ENCODE measurements around the gene LAMP1.
"Not testable (repeated sequence)": the region's sequence is repeated elsewhere in the genome, so short reads cannot be mapped to it uniquely, and the experiment has no call there.

The LAMP1 gene

GRCh38 chr13:113297370-113298042 is 467 bp downstream of the LAMP1 start:
- peak; percentile 50 to 53 for DNase-seq

GRCh38 chr13:113298043-113298945 is 1.3 kb downstream of the LAMP1 start:
- DNase-seq, result peak; percentile 53 to 56

- DNase-seq, result peak; percentile 26 to 49
Measured at GRCh38 chr13:113299951-113300350, 2.9 kb downstream of the LAMP1 start.

GRCh38 chr13:113302986-113303385 is 5.9 kb downstream of the LAMP1 start:
- DNase-seq, result no peak

DNA sequence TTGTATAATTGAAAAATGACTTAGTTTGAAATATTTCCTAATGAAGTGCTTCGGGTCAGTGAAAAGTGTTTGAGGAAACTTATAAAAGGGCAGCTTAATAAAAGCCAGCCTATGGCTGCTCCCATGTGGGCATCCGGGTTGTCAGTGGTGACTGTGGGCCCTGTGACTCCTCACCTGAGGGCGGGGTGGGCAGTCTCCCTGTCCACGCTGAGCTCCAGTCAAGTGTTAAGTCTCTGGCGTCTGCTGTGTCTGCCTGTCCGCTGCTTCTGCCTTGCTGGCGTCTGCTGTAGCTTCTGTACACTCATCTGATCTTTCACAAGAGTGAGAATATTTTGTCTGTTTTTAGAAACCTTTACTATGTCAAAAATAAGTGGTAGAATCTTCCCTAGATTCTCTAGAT is 7.1 kb downstream of the LAMP1 start:
- no peak for DNase-seq

DNA sequence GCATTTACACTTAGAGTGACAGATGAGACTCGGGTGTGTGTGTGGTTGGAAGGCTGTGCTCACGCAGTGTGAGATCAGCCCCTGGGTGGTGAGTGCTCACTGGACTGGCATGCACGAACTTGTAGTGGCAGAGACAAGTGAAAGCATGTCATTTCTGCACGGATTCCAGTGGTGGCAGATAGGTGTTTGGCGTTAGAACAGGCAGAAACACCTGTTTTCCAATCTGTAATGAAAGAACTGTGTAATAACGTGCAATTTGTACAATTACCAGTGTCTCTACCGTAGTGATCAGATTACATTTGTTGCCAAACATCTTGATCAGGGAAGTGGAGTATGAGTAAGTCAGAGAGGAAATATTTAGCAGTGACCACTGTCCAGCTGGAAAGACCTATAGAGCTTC is 8.2 kb downstream of the LAMP1 start:
- no peak for DNase-seq

DNA sequence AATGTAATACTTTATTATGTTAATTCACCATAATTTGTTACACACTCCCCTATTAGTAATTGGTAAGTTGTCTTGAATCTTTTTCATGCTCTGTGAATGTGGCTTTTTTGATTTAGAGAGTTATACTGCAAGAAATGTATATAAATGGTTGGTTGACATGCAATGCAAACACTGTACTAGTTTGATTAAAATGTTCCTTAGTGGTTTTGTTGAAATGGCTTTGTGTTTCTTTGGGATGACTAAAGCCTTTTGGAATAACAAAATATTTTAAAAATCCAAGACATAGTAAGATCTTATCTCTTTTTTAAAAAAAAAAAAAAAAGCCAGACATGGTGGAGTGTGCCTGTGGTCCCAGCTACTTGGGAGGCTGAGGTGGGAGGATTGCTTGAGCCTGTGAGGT is 10.5 kb downstream of the LAMP1 start:
- no peak for DNase-seq

- no peak for DNase-seq
Measured at GRCh38 chr13:113309473-113309872, 12.4 kb downstream of the LAMP1 start.

DNA sequence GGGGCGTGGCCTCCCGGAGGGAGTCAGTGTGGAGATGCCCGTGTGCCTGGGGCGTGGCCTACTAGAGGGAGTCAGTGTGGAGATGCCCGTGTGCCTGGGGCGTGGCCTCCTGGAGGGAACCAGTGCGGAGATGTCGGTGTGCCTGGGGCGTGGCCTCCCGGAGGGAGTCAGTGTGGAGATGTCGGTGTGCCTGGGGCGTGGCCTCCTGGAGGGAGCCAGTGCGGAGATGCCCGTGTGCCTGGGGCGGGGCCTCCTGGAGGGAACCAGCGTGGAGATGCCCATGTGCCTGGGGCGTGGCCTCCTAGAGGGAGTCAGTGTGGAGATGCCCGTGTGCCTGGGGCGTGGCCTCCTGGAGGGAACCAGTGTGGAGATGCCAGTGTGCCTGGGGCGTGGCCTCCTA is 17.1 kb downstream of the LAMP1 start:
- DNase-seq, result not testable (repeated sequence)

- DNase-seq, result not testable (repeated sequence)
Measured at GRCh38 chr13:113314895-113315470, 17.9 kb downstream of the LAMP1 start.

DNA sequence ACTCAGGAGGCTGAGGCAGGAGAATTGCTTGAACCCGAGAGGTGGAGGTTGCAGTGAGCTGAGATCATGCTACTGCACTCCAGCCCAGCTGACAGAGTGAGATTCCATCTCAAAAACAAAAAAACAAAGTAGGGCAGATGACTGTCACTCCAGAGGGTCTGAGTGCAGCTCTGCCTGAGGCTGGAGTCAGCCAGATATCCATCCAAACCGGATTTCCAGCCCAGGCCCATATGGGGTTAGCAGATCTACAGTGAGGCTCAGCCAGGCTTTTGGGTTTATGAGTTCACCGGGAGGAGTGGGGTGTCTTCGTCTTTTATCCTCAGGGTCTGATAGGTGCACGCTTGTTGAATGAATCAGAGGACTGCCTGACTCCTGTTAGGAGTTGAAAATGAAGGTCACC is 19.0 kb downstream of the LAMP1 start:
- DNase-seq, result no peak

DNA sequence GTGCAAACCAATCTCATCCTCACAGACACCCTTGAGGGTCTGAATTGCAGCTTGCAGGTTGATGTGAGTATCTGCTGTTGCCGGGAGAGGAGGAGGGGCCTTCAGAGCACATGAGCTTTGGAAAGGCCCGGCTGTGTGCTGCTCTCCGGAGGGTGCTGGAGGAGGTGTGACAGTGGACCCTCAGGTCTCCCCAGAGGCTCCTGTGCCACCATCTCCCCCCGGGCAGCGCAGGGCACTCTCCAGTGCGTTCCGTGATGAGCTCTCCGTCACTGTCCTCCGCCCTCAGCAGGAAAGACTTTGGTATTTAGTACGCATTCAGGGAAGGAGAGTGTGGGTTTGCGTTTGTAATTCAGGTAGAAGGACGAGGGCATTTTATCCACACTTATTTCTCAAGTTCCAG is 20.0 kb downstream of the LAMP1 start:
- DNase-seq, result no peak

- no peak for DNase-seq
Measured at GRCh38 chr13:113318956-113319355, 21.9 kb downstream of the LAMP1 start.

DNA sequence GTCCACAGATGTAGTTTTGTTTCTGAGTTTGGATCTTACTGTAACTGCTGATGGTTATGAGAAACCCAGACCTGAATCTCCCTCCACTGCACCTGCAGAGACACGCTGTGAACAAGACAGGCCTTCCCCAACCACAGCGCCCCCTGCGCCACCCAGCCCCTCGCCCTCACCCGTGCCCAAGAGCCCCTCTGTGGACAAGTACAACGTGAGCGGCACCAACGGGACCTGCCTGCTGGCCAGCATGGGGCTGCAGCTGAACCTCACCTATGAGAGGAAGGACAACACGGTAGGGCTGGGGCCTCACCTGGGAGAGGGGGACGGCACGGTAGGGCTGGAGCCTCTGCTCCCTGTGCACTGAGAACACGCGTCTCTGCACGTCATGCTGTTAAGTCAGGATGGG is 22.3 kb downstream of the LAMP1 start:
- no peak for DNase-seq

DNA sequence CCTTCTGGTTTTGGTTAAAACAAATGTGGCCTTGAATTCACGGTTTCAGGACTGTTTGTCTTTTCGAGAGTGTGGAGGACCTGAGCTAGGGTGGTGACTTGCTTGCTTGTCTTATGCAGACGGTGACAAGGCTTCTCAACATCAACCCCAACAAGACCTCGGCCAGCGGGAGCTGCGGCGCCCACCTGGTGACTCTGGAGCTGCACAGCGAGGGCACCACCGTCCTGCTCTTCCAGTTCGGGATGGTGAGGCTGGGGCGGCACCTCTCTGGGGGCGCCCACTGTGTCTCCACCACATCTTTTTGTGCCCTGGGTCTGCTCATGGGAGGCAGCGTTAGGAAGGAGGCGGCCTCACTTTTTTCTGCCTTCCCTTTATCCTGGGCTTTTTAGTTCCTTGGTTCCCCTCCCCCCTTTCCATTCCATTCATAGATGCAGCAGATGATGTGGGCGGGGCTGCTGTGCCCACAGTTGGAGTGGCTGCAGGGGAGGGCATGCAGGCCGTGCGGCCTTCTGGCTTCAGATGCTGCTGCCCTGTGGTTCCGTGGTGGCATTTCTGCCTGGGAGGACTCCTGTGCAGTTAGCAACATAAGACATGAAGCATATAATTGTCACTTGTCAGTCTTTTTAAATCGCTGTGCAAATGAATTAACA is 23.3 kb downstream of the LAMP1 start:
- no peak for DNase-seq

DNA sequence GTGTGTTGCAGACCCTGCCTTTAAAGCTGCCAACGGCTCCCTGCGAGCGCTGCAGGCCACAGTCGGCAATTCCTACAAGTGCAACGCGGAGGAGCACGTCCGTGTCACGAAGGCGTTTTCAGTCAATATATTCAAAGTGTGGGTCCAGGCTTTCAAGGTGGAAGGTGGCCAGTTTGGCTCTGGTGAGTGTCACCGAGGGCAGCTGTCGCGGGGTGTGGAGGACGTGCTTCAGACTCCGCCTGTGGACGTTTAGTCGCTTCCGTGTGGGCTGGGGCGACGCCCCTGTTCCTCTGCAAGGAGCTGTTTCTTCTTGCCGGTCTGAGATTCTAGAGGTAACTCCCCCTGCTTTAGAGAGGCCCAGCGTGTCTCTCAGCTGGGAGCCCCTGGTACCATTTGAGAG is 24.5 kb downstream of the LAMP1 start:
- DNase-seq, result no peak

GRCh38 chr13:113322043-113322461 is 25.0 kb downstream of the LAMP1 start:
- no peak for DNase-seq

DNA sequence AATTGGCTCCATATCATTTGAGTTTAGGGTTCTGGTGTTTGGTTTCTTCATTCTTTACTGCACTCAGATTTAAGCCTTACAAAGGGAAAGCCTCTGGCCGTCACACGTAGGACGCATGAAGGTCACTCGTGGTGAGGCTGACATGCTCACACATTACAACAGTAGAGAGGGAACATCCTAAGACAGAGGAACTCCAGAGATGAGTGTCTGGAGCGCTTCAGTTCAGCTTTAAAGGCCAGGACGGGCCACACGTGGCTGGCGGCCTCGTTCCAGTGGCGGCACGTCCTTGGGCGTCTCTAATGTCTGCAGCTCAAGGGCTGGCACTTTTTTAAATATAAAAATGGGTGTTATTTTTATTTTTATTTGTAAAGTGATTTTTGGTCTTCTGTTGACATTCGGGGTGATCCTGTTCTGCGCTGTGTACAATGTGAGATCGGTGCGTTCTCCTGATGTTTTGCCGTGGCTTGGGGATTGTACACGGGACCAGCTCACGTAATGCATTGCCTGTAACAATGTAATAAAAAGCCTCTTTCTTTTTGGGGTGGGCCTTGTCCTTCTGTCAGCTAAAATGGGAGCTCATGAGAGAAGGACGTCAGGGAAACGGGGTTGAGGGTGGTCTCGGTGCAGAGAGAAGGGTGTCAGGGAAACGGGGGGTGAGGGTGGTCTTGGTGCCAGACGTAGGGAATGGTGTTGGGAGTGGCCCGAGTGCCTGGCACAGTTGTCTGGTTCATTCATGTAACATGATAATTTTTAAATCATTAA is 26.0 kb downstream of the LAMP1 start:
- DNase-seq, result no peak

DNA sequence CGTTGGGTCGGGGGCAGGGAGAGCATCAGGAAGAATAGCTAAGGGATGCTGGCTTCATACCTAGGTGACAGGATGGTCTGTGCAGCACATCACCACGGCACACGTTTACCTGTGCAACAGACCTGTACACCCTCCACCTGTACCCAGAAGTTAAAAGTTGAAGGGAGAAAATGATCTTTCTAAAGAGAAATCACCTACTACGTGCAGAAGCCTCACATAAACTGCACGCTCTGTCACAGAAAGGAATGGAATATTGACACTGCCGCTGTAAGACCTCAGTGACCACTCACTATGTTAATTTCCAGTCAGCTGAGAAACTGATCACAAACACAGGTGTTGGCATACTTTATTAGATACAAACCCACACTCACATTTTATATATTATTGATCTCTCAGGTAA is 26.8 kb downstream of the LAMP1 start:
- no peak for DNase-seq

GRCh38 chr13:113324398-113324797 is 27.4 kb downstream of the LAMP1 start:
- DNase-seq, result no peak

GRCh38 chr13:113325779-113326178 is 28.7 kb downstream of the LAMP1 start:
- DNase-seq, result no peak

DNA sequence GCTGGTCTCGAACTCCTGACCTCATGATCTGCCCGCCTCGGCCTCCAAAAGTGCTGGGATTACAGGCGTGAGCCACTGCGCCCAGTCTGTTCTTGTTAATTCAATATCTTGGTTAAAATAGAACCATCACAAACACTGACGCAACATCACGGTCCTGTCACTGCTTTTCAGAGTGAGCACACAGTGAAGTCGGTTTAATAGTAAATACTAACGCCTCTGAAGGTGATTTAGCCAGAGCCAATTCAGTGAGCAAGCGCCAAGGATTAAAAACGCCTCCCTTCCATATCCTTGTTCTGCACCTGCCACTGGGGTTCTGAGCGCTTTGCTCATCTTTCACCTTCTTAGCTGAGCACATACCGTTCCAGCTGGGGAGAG is 30.3 kb downstream of the LAMP1 start:
- no peak for DNase-seq
